Measurements from ENCODE around the gene SEPTIN5.

SEPTIN5 gene

GRCh38 chr22:19705181-19705934, 8.9 kb upstream of the SEPTIN5 start:
- Histone ChIP-seq H3K9ac (ENCODE audit: low read length in 5 of 5) (no peak overlapping the region), H3K27ac (ENCODE audit: low read depth, low read length) (no peak overlapping the region), H3K4me3 (ENCODE audit: low read depth in 1 of 5, low read length in 5 of 5) (no peak overlapping the region), H3K4me1 (ENCODE audit: control insufficient read depth in 5 of 5, insufficient read depth in 5 of 5, low read length in 5 of 5) (peaks cover 0 to 17% (median 15%) of the 10 kb centered on the region in 5 donors), H3K27me3 (ENCODE audit: control insufficient read depth in 5 of 5, insufficient read depth in 4 of 5, low read length in 5 of 5) (peaks cover 0 to 21% (median 17%) of the 10 kb centered on the region in 5 donors), H3K9me3 (ENCODE audit: control insufficient read depth in 5 of 5, low read length in 5 of 5) (no peaks in the 10 kb centered on the region), H3K36me3 (ENCODE audit: control insufficient read depth in 5 of 5, insufficient read depth in 5 of 5, low read length in 5 of 5) (no peaks in the 10 kb centered on the region)

GRCh38 chr22:19706661-19707151, 7.6 kb upstream of the SEPTIN5 start:
- Histone ChIP-seq H3K9ac (ENCODE audit: low read length in 5 of 5) (no peak overlapping the region), H3K9me3 (ENCODE audit: control insufficient read depth in 5 of 5, low read length in 5 of 5) (no peaks in the 10 kb centered on the region), H3K27ac (ENCODE audit: low read depth, low read length) (no peak overlapping the region), H3K27me3 (ENCODE audit: control insufficient read depth in 5 of 5, insufficient read depth in 4 of 5, low read length in 5 of 5) (peaks cover 0 to 21% (median 17%) of the 10 kb centered on the region in 5 donors), H3K4me3 (ENCODE audit: low read depth in 1 of 5, low read length in 5 of 5) (no peak overlapping the region), H3K36me3 (ENCODE audit: control insufficient read depth in 5 of 5, insufficient read depth in 5 of 5, low read length in 5 of 5) (no peaks in the 10 kb centered on the region), H3K4me1 (ENCODE audit: control insufficient read depth in 5 of 5, insufficient read depth in 5 of 5, low read length in 5 of 5) (peaks cover 0 to 17% (median 15%) of the 10 kb centered on the region in 5 donors)

GRCh38 chr22:19707347-19708290, 6.7 kb upstream of the SEPTIN5 start:
- H3K4me1 ChIP-seq (ENCODE audit: control insufficient read depth in 5 of 5, insufficient read depth in 5 of 5, low read length in 5 of 5), result peaks cover 0 to 17% (median 15%) of the 10 kb centered on the region in 5 donors
- no peaks in the 10 kb centered on the region for H3K9me3 ChIP-seq (ENCODE audit: control insufficient read depth in 5 of 5, low read length in 5 of 5)
- H3K27me3 ChIP-seq (ENCODE audit: control insufficient read depth in 5 of 5, insufficient read depth in 4 of 5, low read length in 5 of 5), result peaks cover 0 to 21% (median 17%) of the 10 kb centered on the region in 5 donors
- H3K4me3 ChIP-seq (ENCODE audit: low read depth in 1 of 5, low read length in 5 of 5), result no peak overlapping the region
- H3K27ac ChIP-seq (ENCODE audit: low read depth, low read length), result no peak overlapping the region
- H3K36me3 ChIP-seq (ENCODE audit: control insufficient read depth in 5 of 5, insufficient read depth in 5 of 5, low read length in 5 of 5), result no peaks in the 10 kb centered on the region
- no peak overlapping the region for H3K9ac ChIP-seq (ENCODE audit: low read length in 5 of 5)

- H3K9ac ChIP-seq (ENCODE audit: low read length in 5 of 5), result no peak overlapping the region
- peaks cover 0 to 17% (median 15%) of the 10 kb centered on the region in 5 donors for H3K4me1 ChIP-seq (ENCODE audit: control insufficient read depth in 5 of 5, insufficient read depth in 5 of 5, low read length in 5 of 5)
- peaks cover 0 to 24% (median 17%) of the 10 kb centered on the region in 5 donors for H3K27me3 ChIP-seq (ENCODE audit: control insufficient read depth in 5 of 5, insufficient read depth in 4 of 5, low read length in 5 of 5)
- H3K36me3 ChIP-seq (ENCODE audit: control insufficient read depth in 5 of 5, insufficient read depth in 5 of 5, low read length in 5 of 5), result no peaks in the 10 kb centered on the region
- no peak overlapping the region for H3K4me3 ChIP-seq (ENCODE audit: low read depth in 1 of 5, low read length in 5 of 5)
- no peak overlapping the region for H3K27ac ChIP-seq (ENCODE audit: low read depth, low read length)
- H3K9me3 ChIP-seq (ENCODE audit: control insufficient read depth in 5 of 5, low read length in 5 of 5), result no peaks in the 10 kb centered on the region
Measured at GRCh38 chr22:19708321-19709011, 5.8 kb upstream of the SEPTIN5 start.

GRCh38 chr22:19709063-19709769, 5.1 kb upstream of the SEPTIN5 start:
- H3K4me3 ChIP-seq (ENCODE audit: low read depth in 1 of 5, low read length in 5 of 5), result no peak overlapping the region
- H3K4me1 ChIP-seq (ENCODE audit: control insufficient read depth in 5 of 5, insufficient read depth in 5 of 5, low read length in 5 of 5), result peaks cover 0 to 22% (median 20%) of the 10 kb centered on the region in 5 donors
- no peaks in the 10 kb centered on the region for H3K36me3 ChIP-seq (ENCODE audit: control insufficient read depth in 5 of 5, insufficient read depth in 5 of 5, low read length in 5 of 5)
- H3K27ac ChIP-seq (ENCODE audit: low read depth, low read length), result no peak overlapping the region
- H3K27me3 ChIP-seq (ENCODE audit: control insufficient read depth in 5 of 5, insufficient read depth in 4 of 5, low read length in 5 of 5), result peaks cover 0 to 30% (median 18%) of the 10 kb centered on the region in 5 donors
- H3K9me3 ChIP-seq (ENCODE audit: control insufficient read depth in 5 of 5, low read length in 5 of 5), result no peaks in the 10 kb centered on the region
- no peak overlapping the region for H3K9ac ChIP-seq (ENCODE audit: low read length in 5 of 5)

- Histone ChIP-seq H3K4me3 (ENCODE audit: low read depth in 1 of 5, low read length in 5 of 5) (no peak overlapping the region), H3K27ac (ENCODE audit: low read depth, low read length) (no peak overlapping the region), H3K9me3 (ENCODE audit: control insufficient read depth in 5 of 5, low read length in 5 of 5) (no peaks in the 10 kb centered on the region), H3K36me3 (ENCODE audit: control insufficient read depth in 5 of 5, insufficient read depth in 5 of 5, low read length in 5 of 5) (no peaks in the 10 kb centered on the region), H3K4me1 (ENCODE audit: control insufficient read depth in 5 of 5, insufficient read depth in 5 of 5, low read length in 5 of 5) (peaks cover 0 to 28% (median 28%) of the 10 kb centered on the region in 5 donors), H3K9ac (ENCODE audit: low read length in 5 of 5) (no peak overlapping the region), H3K27me3 (ENCODE audit: control insufficient read depth in 5 of 5, insufficient read depth in 4 of 5, low read length in 5 of 5) (peaks cover 0 to 25% (median 15%) of the 10 kb centered on the region in 5 donors)
Measured at GRCh38 chr22:19710020-19710768, 4.1 kb upstream of the SEPTIN5 start.

- Histone ChIP-seq H3K27ac (ENCODE audit: low read depth, low read length) (no peak overlapping the region), H3K27me3 (ENCODE audit: control insufficient read depth in 5 of 5, insufficient read depth in 4 of 5, low read length in 5 of 5) (peaks cover 2 to 22% (median 10%) of the 10 kb centered on the region in 5 donors)
Measured at GRCh38 chr22:19710769-19711106, 3.6 kb upstream of the SEPTIN5 start.

GRCh38 chr22:19713245-19713644, 1.1 kb upstream of the SEPTIN5 start:
- peak overlapping the region in 1 of 5 donors; percentile 59 for H3K4me3 ChIP-seq (ENCODE audit: low read depth in 1 of 5, low read length in 5 of 5)
- peaks cover 5 to 26% (median 12%) of the 10 kb centered on the region in 5 donors for H3K27me3 ChIP-seq (ENCODE audit: control insufficient read depth in 5 of 5, insufficient read depth in 4 of 5, low read length in 5 of 5)
- peaks cover 1 to 38% (median 35%) of the 10 kb centered on the region in 5 donors for H3K4me1 ChIP-seq (ENCODE audit: control insufficient read depth in 5 of 5, insufficient read depth in 5 of 5, low read length in 5 of 5)
- no peak overlapping the region for H3K9ac ChIP-seq (ENCODE audit: low read length in 5 of 5)
- no peaks in the 10 kb centered on the region for H3K9me3 ChIP-seq (ENCODE audit: control insufficient read depth in 5 of 5, low read length in 5 of 5)
- H3K27ac ChIP-seq (ENCODE audit: low read depth, low read length), result no peak overlapping the region
- no peaks in the 10 kb centered on the region for H3K36me3 ChIP-seq (ENCODE audit: control insufficient read depth in 5 of 5, insufficient read depth in 5 of 5, low read length in 5 of 5)

More at GRCh38 chr22:19710769-19711106, 3.6 kb upstream of the SEPTIN5 start:
- H3K4me1 ChIP-seq (ENCODE audit: control insufficient read depth in 5 of 5, insufficient read depth in 5 of 5, low read length in 5 of 5), result peaks cover 0 to 29% (median 28%) of the 10 kb centered on the region in 5 donors
- H3K4me3 ChIP-seq (ENCODE audit: low read depth in 1 of 5, low read length in 5 of 5), result no peak overlapping the region
- no peaks in the 10 kb centered on the region for H3K36me3 ChIP-seq (ENCODE audit: control insufficient read depth in 5 of 5, insufficient read depth in 5 of 5, low read length in 5 of 5)
- no peaks in the 10 kb centered on the region for H3K9me3 ChIP-seq (ENCODE audit: control insufficient read depth in 5 of 5, low read length in 5 of 5)
- no peak overlapping the region for H3K9ac ChIP-seq (ENCODE audit: low read length in 5 of 5)

All from subcutaneous abdominal adipose tissue (tissue), 5 donors.